GM12892 (cell line): ENCODE measurements around the gene RUBCNL.
A peak's percentile ranks its signal among the peaks of the same experiment; 100 is the strongest.
"Not testable (repeated sequence)": the region's sequence is repeated elsewhere in the genome, so short reads cannot be mapped to it uniquely, and the experiment has no call there.

Experiments used
- DNase-seq: peaks from one replicate; pipeline ENCODE4 v3.0.0; 2011; ENCODE audit not compliant: insufficient read length
- FAIRE-seq: peaks from 2 replicates; lab custom pipeline; 2011; peaks lifted over from hg19 to GRCh38; lab: Jason Lieb, UNC
- POLR2A ChIP-seq: IDR thresholded peaks from 2 replicates; pipeline ENCODE4 v1.6.1; 2011; ENCODE audit warnings: low read depth, low read length, control low read depth
- POLR2AphosphoS5 ChIP-seq: IDR thresholded peaks from 2 replicates; pipeline ENCODE4 v1.6.1; 2011; ENCODE audit warnings: low read depth, low read length, control low read depth
- TAF1 ChIP-seq: IDR thresholded peaks from 2 replicates; pipeline ENCODE4 v1.6.1; 2011; ENCODE audit warnings: low read depth, mild to moderate bottlenecking, control low read depth, low read length, borderline replicate concordance

Gene RUBCNL

GRCh38 chr13:46388846-46389245, 1.8 kb upstream of the RUBCNL start:
- TF ChIP-seq POLR2A (no peak), POLR2AphosphoS5 (no peak), TAF1 (no peak)
- no peak for FAIRE-seq
- no peak for DNase-seq

DNA sequence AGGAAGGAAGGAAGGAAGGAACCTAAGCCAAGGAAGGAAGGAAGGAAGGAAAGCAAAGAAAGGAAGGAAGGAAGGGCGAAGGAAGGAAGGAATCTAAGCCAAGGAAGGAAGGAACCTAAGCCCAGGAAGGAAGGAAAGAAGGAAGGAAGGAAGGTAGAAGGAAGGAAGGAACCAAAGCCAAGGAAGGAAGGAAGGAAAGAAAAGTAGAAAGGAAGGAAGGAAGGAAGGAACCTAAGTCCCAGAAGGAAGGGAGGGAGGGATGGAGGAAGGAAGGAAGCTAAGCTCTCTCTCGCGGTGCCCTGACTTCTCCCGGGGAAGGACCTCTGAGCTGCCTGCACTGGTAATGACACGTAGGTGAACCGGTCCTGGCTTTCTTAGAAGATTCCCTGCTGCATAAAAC, 1.3 kb upstream of the RUBCNL start:
- peak; percentile 73 for FAIRE-seq
- TF ChIP-seq TAF1: no peak
- no peak for TF ChIP-seq POLR2AphosphoS5
- TF ChIP-seq POLR2A: no peak

DNA sequence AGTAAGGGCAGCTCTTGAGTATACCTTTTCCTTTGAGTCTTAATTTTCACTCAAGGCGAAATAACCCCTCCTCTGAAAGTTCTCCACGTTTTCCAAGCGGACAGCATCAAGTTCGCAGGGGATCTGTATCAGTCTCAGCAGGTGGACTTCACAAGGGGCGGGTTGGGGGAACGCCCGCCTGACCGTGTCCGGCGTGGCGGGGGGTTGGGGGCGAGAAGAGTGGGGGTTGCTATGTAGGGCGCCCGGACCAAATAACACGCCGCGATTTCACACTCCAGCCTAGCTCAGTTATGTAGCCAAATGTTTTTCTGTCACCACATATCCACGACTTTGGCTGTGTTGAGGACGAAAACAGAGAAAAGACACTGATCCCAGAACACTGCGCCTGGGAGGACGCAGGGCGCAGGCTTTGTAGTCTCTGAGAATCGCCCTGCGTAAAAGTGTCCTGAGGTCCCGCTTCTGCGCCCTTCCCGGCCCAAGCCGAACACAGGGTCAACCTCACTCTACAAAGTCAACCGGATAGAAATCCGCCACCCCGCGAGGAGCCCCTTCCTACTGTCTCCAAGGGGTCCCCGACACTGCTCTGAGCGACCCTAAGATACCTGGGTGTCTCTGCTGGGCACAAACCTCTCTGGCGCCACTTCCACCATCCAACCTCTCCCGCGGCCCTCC, 524 bp downstream of the RUBCNL start:
- TF ChIP-seq TAF1: no peak
- no peak for TF ChIP-seq POLR2AphosphoS5
- TF ChIP-seq POLR2A: no peak

More for the DNA sequence above, 1.3 kb upstream of the RUBCNL start:
- DNase-seq: no peak

DNA sequence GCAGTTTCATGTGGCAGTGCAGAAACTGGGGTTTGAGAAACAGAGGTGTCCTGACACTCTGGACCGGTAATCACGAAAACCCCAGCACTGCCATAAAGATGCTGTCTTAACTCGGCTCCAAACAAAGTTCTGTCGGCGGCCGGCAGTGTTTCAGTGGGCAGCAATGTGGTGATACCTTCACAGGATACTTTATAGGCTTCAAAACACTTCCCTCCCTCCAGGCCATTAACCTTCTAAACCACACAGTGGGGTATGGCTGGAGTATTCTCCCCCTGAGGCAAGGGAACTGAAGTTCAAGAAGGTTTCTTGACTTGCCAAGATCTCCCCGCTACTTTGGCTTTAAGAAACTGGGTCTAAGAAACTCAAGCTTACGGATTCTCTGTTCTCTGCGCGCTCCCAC, 1.1 kb downstream of the RUBCNL start:
- no peak for TF ChIP-seq POLR2AphosphoS5
- no peak for TF ChIP-seq TAF1
- no peak for TF ChIP-seq POLR2A
- peak; percentile 85 for FAIRE-seq
- DNase-seq: no peak

More for the DNA sequence above, 524 bp downstream of the RUBCNL start:
- DNase-seq: no peak
- FAIRE-seq: no peak

DNA sequence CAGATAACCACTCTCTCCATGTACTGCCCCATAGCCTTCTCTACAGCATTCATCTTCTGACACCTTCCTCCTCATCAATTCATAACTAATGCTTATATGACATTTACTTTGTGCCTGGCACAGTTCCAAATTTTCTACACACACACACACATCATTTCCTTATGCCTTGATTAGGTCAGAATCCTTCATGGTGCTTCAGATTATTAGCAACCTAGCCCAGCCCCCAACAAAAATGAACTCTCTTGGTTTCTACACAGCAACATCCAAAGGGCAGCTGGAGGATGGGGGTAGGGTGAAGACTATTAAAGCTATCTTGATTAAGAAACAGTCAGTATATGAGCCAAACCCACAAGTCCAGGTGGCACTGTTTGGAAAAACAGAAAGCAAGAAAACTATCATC, 3.7 kb downstream of the RUBCNL start:
- no peak for DNase-seq
- TF ChIP-seq POLR2AphosphoS5 (no peak), TAF1 (no peak), POLR2A (no peak)
- FAIRE-seq: peak; percentile 69

- TF ChIP-seq TAF1 (no peak), POLR2A (no peak), POLR2AphosphoS5 (no peak)
- FAIRE-seq (peak; percentile 89), DNase-seq (no peak)
Observed at GRCh38 chr13:46382224-46382623, 4.8 kb downstream of the RUBCNL start.

- no peak for DNase-seq
- FAIRE-seq: peak; percentile 76
- no peak for TF ChIP-seq TAF1
- no peak for TF ChIP-seq POLR2A
- no peak for TF ChIP-seq POLR2AphosphoS5
Observed at GRCh38 chr13:46380242-46380641, 6.8 kb downstream of the RUBCNL start.

DNA sequence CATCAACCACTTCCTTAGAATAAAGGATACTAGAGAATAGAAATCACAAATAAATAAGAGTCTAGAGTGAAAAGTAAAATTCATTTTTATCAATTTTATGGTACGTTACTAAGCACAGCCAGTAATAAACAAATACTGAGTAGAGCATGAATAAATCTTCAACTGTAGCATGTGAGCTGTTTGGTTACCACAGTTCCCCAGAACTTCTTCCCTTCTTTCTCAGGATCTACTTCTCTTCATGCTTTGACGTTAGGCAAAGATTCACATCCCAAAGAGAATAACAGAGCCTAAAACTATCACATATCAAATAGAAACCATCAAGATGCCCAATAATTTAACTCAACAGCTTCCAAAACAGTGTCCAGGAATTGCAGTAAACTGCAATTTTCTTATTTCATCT, 7.4 kb downstream of the RUBCNL start:
- TF ChIP-seq POLR2A (no peak), TAF1 (no peak), POLR2AphosphoS5 (no peak)
- FAIRE-seq (no peak), DNase-seq (no peak)

GRCh38 chr13:46378411-46378810, 8.6 kb downstream of the RUBCNL start:
- no peak for TF ChIP-seq TAF1
- FAIRE-seq: no peak
- DNase-seq: no peak

GRCh38 chr13:46377554-46377953, 9.5 kb downstream of the RUBCNL start:
- no peak for DNase-seq

GRCh38 chr13:46374710-46375109, 12.3 kb downstream of the RUBCNL start:
- no peak for DNase-seq
- FAIRE-seq: peak; percentile 64

More at GRCh38 chr13:46377554-46377953, 9.5 kb downstream of the RUBCNL start:
- FAIRE-seq: peak; percentile 90
- TF ChIP-seq POLR2A (no peak), TAF1 (no peak)

DNA sequence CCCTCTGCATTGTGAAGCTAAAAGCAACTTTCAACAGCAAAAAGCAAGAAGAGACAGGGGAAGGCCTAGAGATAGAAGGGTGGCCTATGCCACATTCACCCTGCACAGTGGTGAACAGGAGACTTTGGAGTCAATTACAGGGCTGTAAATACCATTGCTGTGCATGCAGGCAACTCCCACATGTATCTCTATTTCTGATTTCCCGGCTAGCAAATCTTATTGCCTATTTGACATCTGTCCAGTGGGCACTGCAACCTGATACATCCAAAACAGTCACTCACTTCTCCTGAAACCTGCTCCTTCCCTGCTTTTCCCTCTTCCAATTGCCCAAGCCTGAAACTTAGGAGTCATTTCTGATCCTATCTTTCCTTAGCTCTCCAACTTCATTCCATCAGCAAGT, 13.4 kb downstream of the RUBCNL start:
- no peak for DNase-seq
- no peak for TF ChIP-seq POLR2AphosphoS5
- TF ChIP-seq TAF1: no peak
- no peak for TF ChIP-seq POLR2A
- no peak for FAIRE-seq

More at GRCh38 chr13:46374710-46375109, 12.3 kb downstream of the RUBCNL start:
- no peak for TF ChIP-seq TAF1
- TF ChIP-seq POLR2AphosphoS5: no peak
- no peak for TF ChIP-seq POLR2A

DNA sequence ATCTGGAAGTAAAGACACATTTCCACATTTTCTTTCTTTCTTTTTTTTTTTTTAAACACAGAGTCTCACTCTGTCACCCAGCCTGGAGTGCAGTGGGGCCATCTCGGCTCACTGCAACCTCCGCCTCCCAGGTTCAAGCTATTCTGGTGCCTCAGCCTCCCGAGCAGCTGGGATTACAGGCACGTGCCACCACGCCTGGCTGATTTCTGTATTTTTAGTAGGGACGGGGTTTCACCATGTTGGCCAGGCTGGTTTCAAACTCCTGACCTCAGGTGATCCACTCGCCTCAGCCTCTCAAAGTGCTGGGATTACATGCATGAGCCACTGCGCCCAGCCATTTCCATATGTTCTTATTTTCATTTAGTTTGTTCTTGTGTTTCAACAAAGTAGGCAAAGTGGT, 14.1 kb downstream of the RUBCNL start:
- not testable (repeated sequence) for FAIRE-seq, DNase-seq
